ES-I3 (cell line): Measurements from ENCODE around the gene SMIM28.

Source experiments
- H3K36me3 ChIP-seq: 2 replicates; pipeline ENCODE4 v1.6.1; 2013; ENCODE audit warnings: mild to moderate bottlenecking, low read length, control low read depth, moderate library complexity; ENCODE audit not compliant: insufficient read depth
- H3K4me1 ChIP-seq: 2 replicates; pipeline ENCODE4 v1.6.1; 2013; ENCODE audit warnings: mild to moderate bottlenecking, control low read depth, low read length; ENCODE audit not compliant: insufficient read depth
- H3K9ac ChIP-seq: 2 replicates; pipeline ENCODE4 v1.6.1; 2013; ENCODE audit warnings: low read depth, mild to moderate bottlenecking, low read length, moderate library complexity
- H3K9me3 ChIP-seq: 2 replicates; pipeline ENCODE4 v1.6.1; 2013; ENCODE audit warnings: mild to moderate bottlenecking, low read length, moderate library complexity; ENCODE audit not compliant: control insufficient read depth, insufficient read depth

The SMIM28 gene

GRCh38 chr6:138404666-138405337 is 27.1 kb downstream of the SMIM28 start:
- Histone ChIP-seq H3K4me1 (no peaks in the 10 kb centered on the region), H3K9ac (peak overlapping the region; percentile 90), H3K36me3 (peaks cover 2% of the 10 kb centered on the region; the same call in 1 of the 2 replicates), H3K9me3 (no peaks in the 10 kb centered on the region)

GRCh38 chr6:138405816-138406413 is 28.2 kb downstream of the SMIM28 start:
- H3K9me3 ChIP-seq, result no peaks in the 10 kb centered on the region
- H3K9ac ChIP-seq, result no peak overlapping the region
- H3K4me1 ChIP-seq, result no peaks in the 10 kb centered on the region
- peaks cover 11% of the 10 kb centered on the region; the same call in 1 of the 2 replicates for H3K36me3 ChIP-seq

- H3K4me1 ChIP-seq, result no peaks in the 10 kb centered on the region
- H3K36me3 ChIP-seq, result peaks cover 14% of the 10 kb centered on the region; the same call in 1 of the 2 replicates
- no peak overlapping the region for H3K9ac ChIP-seq
- no peaks in the 10 kb centered on the region for H3K9me3 ChIP-seq
Observed at GRCh38 chr6:138406443-138406842, 28.7 kb downstream of the SMIM28 start.

GRCh38 chr6:138410048-138410735 is 32.5 kb downstream of the SMIM28 start:
- Histone ChIP-seq H3K9ac (no peak overlapping the region), H3K4me1 (no peaks in the 10 kb centered on the region), H3K36me3 (peaks cover 30% of the 10 kb centered on the region), H3K9me3 (no peaks in the 10 kb centered on the region)

- no peaks in the 10 kb centered on the region for H3K9me3 ChIP-seq
- no peak overlapping the region for H3K9ac ChIP-seq
- peaks cover 30% of the 10 kb centered on the region for H3K36me3 ChIP-seq
- H3K4me1 ChIP-seq, result no peaks in the 10 kb centered on the region
Observed at GRCh38 chr6:138410972-138411880, 33.5 kb downstream of the SMIM28 start.

GRCh38 chr6:138415125-138415524 is 37.4 kb downstream of the SMIM28 start:
- Histone ChIP-seq H3K9ac (no peak overlapping the region), H3K9me3 (no peaks in the 10 kb centered on the region), H3K36me3 (peaks cover 25% of the 10 kb centered on the region), H3K4me1 (no peaks in the 10 kb centered on the region)

GRCh38 chr6:138416206-138416605 is 38.5 kb downstream of the SMIM28 start:
- no peak overlapping the region for H3K9ac ChIP-seq
- H3K4me1 ChIP-seq, result no peaks in the 10 kb centered on the region
- peaks cover 16% of the 10 kb centered on the region for H3K36me3 ChIP-seq

GRCh38 chr6:138417493-138418117 is 39.9 kb downstream of the SMIM28 start:
- no peak overlapping the region for H3K9ac ChIP-seq
- H3K4me1 ChIP-seq, result no peaks in the 10 kb centered on the region
- H3K36me3 ChIP-seq, result peaks cover 15% of the 10 kb centered on the region
- no peaks in the 10 kb centered on the region for H3K9me3 ChIP-seq

More at GRCh38 chr6:138416206-138416605, 38.5 kb downstream of the SMIM28 start:
- H3K9me3 ChIP-seq, result no peaks in the 10 kb centered on the region

- no peak overlapping the region for H3K9ac ChIP-seq
- peaks cover 9% of the 10 kb centered on the region for H3K36me3 ChIP-seq
- no peaks in the 10 kb centered on the region for H3K4me1 ChIP-seq
- no peaks in the 10 kb centered on the region for H3K9me3 ChIP-seq
Observed at GRCh38 chr6:138418118-138418742, 40.5 kb downstream of the SMIM28 start.

- no peaks in the 10 kb centered on the region for H3K9me3 ChIP-seq
- no peaks in the 10 kb centered on the region; the same call in 1 of the 2 replicates for H3K36me3 ChIP-seq
- no peaks in the 10 kb centered on the region for H3K4me1 ChIP-seq
- H3K9ac ChIP-seq, result no peak overlapping the region
Observed at GRCh38 chr6:138419766-138420165, 42.1 kb downstream of the SMIM28 start.

GRCh38 chr6:138420356-138420755 is 42.7 kb downstream of the SMIM28 start:
- Histone ChIP-seq H3K4me1 (no peaks in the 10 kb centered on the region), H3K9me3 (no peaks in the 10 kb centered on the region), H3K9ac (no peak overlapping the region), H3K36me3 (no peaks in the 10 kb centered on the region; the same call in 1 of the 2 replicates)

GRCh38 chr6:138421089-138421488 is 43.4 kb downstream of the SMIM28 start:
- Histone ChIP-seq H3K9ac (no peak overlapping the region), H3K9me3 (no peaks in the 10 kb centered on the region), H3K36me3 (no peaks in the 10 kb centered on the region; the same call in 1 of the 2 replicates), H3K4me1 (no peaks in the 10 kb centered on the region)

- H3K9me3 ChIP-seq, result no peaks in the 10 kb centered on the region
- H3K9ac ChIP-seq, result no peak overlapping the region
- no peaks in the 10 kb centered on the region; the same call in 1 of the 2 replicates for H3K36me3 ChIP-seq
- no peaks in the 10 kb centered on the region for H3K4me1 ChIP-seq
Observed at GRCh38 chr6:138421608-138422007, 43.9 kb downstream of the SMIM28 start.
